ENCODE data around the gene HDLBP. TPM values are rescaled to one million over a fixed set of nuclear protein-coding genes. Genes with fewer than 3 reads are reported as not detected.
A peak's percentile ranks its signal among the peaks of the same experiment; 100 is the strongest.

The HDLBP gene
- total RNA-seq, 4 donors from 2014 or later: 383 to 486 (median 444) TPM

- Histone ChIP-seq H3K4me3 (peak overlapping the region; percentile 57 to 64 (median 58)), H3K27me3 (no peaks in the 10 kb centered on the region), H3K27ac (peak overlapping the region in 1 of 4 donors; percentile 72), H3K9me3 (no peaks in the 10 kb centered on the region), H3K36me3 (no peaks in the 10 kb centered on the region), H3K4me1 (peaks cover 4 to 16% of the 10 kb centered on the region in 2 donors)
- DNase-seq (no peak), ATAC-seq (no peak)
- intact Hi-C loops (cut with DNase I; ENCODE audit: low total_unique reads) (loop anchor here (2.0 to 10.0 kb wide), 6 partner anchors 53 to 657 kb away; partner anchors contain the start of genes DUSP28, FARP2, HDLBP and MTERF4), in situ Hi-C loops (cut with MboI; ENCODE audit: low sequenced_read_pairs in 4 of 4) (no loop called here)
- no peak for TF ChIP-seq CTCF (IDR thresholded peaks at IDR 0.05 in 4 of 5, conservative IDR thresholded peaks at IDR 0.05 in 1 of 5)
- no peak for TF ChIP-seq POLR2A (IDR thresholded peaks at IDR 0.05)
Observed at GRCh38 chr2:241219030-241219382, 96.5 kb downstream of the HDLBP start.

GRCh38 chr2:241218131-241219029 is 97.1 kb downstream of the HDLBP start:
- Histone ChIP-seq H3K4me3 (peak overlapping the region; percentile 57 to 64 (median 58)), H3K27me3 (no peaks in the 10 kb centered on the region), H3K36me3 (no peaks in the 10 kb centered on the region), H3K27ac (peak overlapping the region in 3 of 4 donors; percentile 59 to 72 (median 63)), H3K9me3 (no peaks in the 10 kb centered on the region), H3K4me1 (peaks cover 4 to 16% of the 10 kb centered on the region in 2 donors)
- peak in 1 of 2 donors; percentile 38 for DNase-seq
- no peak for TF ChIP-seq POLR2A (IDR thresholded peaks at IDR 0.05)
- TF ChIP-seq CTCF (IDR thresholded peaks at IDR 0.05 in 4 of 5, conservative IDR thresholded peaks at IDR 0.05 in 1 of 5): peak in 2 of 5 experiments; percentile 15 to 23
- intact Hi-C loops (cut with DNase I; ENCODE audit: low total_unique reads): loop anchor here (2.0 to 10.0 kb wide), 6 partner anchors 54 to 656 kb away; partner anchors contain the start of genes DUSP28, FARP2, HDLBP and MTERF4
- ATAC-seq: peak in 1 of 2 donors; percentile 22
- in situ Hi-C loops (cut with MboI; ENCODE audit: low sequenced_read_pairs in 4 of 4): no loop called here

- Histone ChIP-seq H3K36me3 (no peaks in the 10 kb centered on the region), H3K27ac (peak overlapping the region; percentile 73 to 94 (median 79)), H3K27me3 (no peaks in the 10 kb centered on the region), H3K4me3 (peak overlapping the region; percentile 57 to 69 (median 63)), H3K4me1 (peaks cover 4 to 16% of the 10 kb centered on the region in 2 donors), H3K9me3 (no peaks in the 10 kb centered on the region)
- peak; percentile 29 to 74 for DNase-seq
- intact Hi-C loops (cut with DNase I; ENCODE audit: low total_unique reads): loop anchor here (2.0 to 10.0 kb wide), 8 partner anchors 55 to 655 kb away; partner anchors contain the start of genes DUSP28, FARP2, HDLBP and MTERF4
- peak; percentile 69 to 81 for ATAC-seq
- TF ChIP-seq POLR2A (IDR thresholded peaks at IDR 0.05) (no peak), CTCF (IDR thresholded peaks at IDR 0.05 in 4 of 5, conservative IDR thresholded peaks at IDR 0.05 in 1 of 5) (peak in 1 of 5 experiments; percentile 13)
- in situ Hi-C loops (cut with MboI; ENCODE audit: low sequenced_read_pairs in 4 of 4): no loop called here
Observed at GRCh38 chr2:241217320-241218031, 98.0 kb downstream of the HDLBP start.

GRCh38 chr2:241216211-241216761 is 99.2 kb downstream of the HDLBP start:
- DNase-seq (no peak), ATAC-seq (no peak)
- in situ Hi-C loops (cut with MboI; ENCODE audit: low sequenced_read_pairs in 4 of 4) (no loop called here), intact Hi-C loops (cut with DNase I; ENCODE audit: low total_unique reads) (loop anchor here (2.0 to 10.0 kb wide), 7 partner anchors 53 to 654 kb away; partner anchors contain the start of genes DUSP28, FARP2, MTERF4 and PASK)
- Histone ChIP-seq H3K27me3 (no peaks in the 10 kb centered on the region), H3K36me3 (no peaks in the 10 kb centered on the region), H3K4me1 (peaks cover 4 to 16% of the 10 kb centered on the region in 2 donors), H3K27ac (no peak overlapping the region), H3K4me3 (no peak overlapping the region), H3K9me3 (no peaks in the 10 kb centered on the region)
- TF ChIP-seq POLR2A (IDR thresholded peaks at IDR 0.05): no peak
- no peak for TF ChIP-seq CTCF (IDR thresholded peaks at IDR 0.05 in 4 of 5, conservative IDR thresholded peaks at IDR 0.05 in 1 of 5)

Measured in gastrocnemius medialis (tissue), 4 donors.